Measurements from ENCODE around the gene RAB11FIP4. TPM values are rescaled to one million over a fixed set of nuclear protein-coding genes. Genes with fewer than 3 reads are reported as not detected.
A peak's percentile ranks its signal among the peaks of the same experiment; 100 is the strongest.

The RAB11FIP4 gene
- total and polyA plus RNA-seq, 3 donors from 2014 or later, result 44.3 to 104 (median 90.2) TPM

DNA sequence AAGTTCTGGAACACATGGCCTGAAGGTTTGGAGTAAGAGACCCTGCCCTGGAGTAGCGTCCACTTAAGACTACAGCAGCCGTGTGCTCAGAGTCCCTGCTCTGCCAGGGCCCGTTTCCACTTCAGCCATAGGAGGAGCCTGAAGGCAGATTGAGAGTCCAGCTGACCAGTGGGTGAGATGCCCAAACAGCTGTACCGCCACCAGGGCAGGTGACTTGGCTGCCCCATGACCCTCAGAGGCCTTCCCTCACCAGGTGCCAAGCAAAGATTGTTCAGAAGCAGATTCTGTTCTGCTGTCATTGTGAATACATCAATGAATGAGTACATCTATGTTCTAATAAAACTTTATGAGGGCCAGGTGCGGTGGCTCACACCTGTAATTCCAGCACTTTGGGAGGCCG lies 178.8 kb downstream of the RAB11FIP4 start:
- Histone ChIP-seq H3K4me1 (peaks cover 3% of the 10 kb centered on the region), H3K27ac (no peak overlapping the region), H3K27me3 (no peaks in the 10 kb centered on the region), H3K4me3 (no peak overlapping the region), H3K36me3 (ENCODE audit: low read depth, missing control alignments) (no peaks in the 10 kb centered on the region), H3K9me3 (no peaks in the 10 kb centered on the region)
- TF ChIP-seq POLR2A (IDR thresholded peaks at IDR 0.05), result no peak
- TF ChIP-seq, protein P1, sequence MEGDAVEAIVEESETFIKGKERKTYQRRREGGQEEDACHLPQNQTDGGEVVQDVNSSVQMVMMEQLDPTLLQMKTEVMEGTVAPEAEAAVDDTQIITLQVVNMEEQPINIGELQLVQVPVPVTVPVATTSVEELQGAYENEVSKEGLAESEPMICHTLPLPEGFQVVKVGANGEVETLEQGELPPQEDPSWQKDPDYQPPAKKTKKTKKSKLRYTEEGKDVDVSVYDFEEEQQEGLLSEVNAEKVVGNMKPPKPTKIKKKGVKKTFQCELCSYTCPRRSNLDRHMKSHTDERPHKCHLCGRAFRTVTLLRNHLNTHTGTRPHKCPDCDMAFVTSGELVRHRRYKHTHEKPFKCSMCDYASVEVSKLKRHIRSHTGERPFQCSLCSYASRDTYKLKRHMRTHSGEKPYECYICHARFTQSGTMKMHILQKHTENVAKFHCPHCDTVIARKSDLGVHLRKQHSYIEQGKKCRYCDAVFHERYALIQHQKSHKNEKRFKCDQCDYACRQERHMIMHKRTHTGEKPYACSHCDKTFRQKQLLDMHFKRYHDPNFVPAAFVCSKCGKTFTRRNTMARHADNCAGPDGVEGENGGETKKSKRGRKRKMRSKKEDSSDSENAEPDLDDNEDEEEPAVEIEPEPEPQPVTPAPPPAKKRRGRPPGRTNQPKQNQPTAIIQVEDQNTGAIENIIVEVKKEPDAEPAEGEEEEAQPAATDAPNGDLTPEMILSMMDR (IDR thresholded peaks at IDR 0.05), result no peak
- 90 to 95% methylated on average over 2 to 6 of the region's 6 CpGs for WGBS, 2 donors
- intact Hi-C loops (cut with DNase I; ENCODE audit: low total_unique reads), result no loop called here
- DNase-seq, result no peak

DNA sequence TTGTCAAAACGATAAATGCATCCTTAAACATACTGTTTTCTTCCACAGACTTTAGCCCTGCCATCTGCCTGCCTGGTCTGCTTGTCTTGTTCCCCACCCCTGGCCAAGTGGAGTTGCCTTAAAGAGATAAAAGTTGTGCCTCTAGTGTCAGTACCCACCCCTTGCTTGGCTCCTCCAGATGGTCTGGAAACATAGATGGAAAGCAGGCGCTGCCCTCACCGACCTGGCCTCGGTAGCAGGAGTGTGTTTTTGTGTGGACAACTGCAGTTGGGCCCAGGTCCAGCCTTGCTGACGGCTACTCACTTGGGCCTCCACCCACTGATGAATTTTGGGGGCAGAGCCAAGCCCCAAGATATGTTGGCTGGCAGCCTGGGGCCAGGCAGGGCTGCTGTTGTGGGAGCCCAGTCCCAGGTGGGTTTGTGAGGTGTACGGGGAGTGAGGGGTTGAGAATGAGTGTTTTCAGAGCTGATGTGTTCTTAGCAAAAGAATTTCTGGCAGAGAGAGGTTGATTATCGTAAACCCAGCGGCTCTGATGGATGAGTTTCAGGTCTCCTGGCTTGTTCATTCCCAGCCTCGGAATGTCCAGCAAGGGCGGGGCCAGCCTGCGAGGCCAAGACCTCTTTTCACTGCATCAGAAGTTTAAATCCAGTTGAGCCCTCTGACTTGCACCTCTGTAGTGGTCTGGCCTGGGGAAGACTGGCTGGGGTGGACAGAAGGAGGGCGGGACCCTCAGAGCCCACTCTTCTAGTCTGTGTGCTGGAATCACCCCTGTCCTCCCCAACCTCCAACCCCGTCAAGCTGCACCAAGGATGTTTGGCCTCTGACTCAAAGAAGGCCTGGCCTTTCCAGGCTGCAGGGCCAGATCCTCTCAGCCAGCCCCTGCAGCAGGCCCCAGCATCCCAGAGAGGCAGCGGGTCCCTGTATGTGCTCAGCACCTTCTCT lies 179.7 kb downstream of the RAB11FIP4 start:
- intact Hi-C loops (cut with DNase I; ENCODE audit: low total_unique reads), result no loop called here
- H3K4me1 ChIP-seq, result peaks cover 3% of the 10 kb centered on the region
- H3K9me3 ChIP-seq, result no peaks in the 10 kb centered on the region
- no peaks in the 10 kb centered on the region for H3K27me3 ChIP-seq
- H3K4me3 ChIP-seq, result no peak overlapping the region
- WGBS, 2 donors, result 45% methylated on average over 13 to 14 of the region's 14 CpGs
- H3K27ac ChIP-seq, result no peak overlapping the region
- H3K36me3 ChIP-seq (ENCODE audit: low read depth, missing control alignments), result no peaks in the 10 kb centered on the region
- peak; percentile 71 for DNase-seq
- TF ChIP-seq POLR2A (IDR thresholded peaks at IDR 0.05), result no peak
- TF ChIP-seq, protein P1 (IDR thresholded peaks at IDR 0.05), result no peak

DNA sequence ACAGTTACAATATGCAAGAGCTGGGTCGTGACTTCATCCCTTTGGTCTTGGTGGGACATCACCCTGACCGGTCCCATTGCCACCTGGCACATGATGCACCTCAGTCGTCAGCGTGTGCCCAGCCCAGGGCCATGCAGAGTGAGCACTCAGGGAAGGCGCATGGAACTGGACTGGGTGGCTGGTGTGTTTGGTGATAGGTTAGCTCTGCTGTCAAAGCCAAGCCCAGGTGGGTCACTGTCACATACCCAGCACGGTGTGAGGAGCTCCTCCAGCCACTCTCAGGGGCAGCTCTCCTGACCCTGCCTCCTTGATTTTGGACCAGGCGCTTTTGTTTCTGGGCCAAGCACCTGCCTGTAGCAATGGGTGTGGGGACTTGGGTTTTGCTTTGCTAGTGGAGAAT lies 180.9 kb downstream of the RAB11FIP4 start:
- Histone ChIP-seq H3K4me1 (peaks cover 3% of the 10 kb centered on the region), H3K9me3 (no peaks in the 10 kb centered on the region), H3K27me3 (no peaks in the 10 kb centered on the region), H3K4me3 (no peak overlapping the region), H3K36me3 (ENCODE audit: low read depth, missing control alignments) (no peaks in the 10 kb centered on the region), H3K27ac (no peak overlapping the region)
- WGBS, 2 donors, result 94 to 96% methylated on average over 7 of the region's 7 CpGs
- TF ChIP-seq POLR2A (IDR thresholded peaks at IDR 0.05), result no peak
- TF ChIP-seq, protein P1 (IDR thresholded peaks at IDR 0.05), result no peak
- DNase-seq, result no peak
- intact Hi-C loops (cut with DNase I; ENCODE audit: low total_unique reads), result no loop called here

DNA sequence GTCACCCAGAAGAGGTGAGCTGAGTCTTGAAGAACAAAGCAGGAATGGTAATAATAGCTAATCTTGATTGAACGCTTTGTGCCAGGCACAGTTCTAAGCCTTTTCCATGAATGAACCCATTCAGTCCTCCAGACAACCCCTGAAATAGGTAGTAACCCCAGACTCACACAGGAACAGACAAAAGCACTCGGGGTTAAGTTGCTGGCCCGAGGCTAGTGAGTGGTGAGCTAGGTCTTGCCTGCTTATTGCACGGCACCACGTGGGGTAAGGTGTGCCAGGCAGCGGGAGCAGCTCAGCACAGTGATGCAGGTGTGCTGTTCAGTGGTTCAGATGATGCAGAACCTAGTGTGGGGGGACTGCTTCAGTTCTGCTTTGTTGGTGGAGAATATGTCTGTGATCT lies 181.6 kb downstream of the RAB11FIP4 start:
- Histone ChIP-seq H3K27me3 (no peaks in the 10 kb centered on the region), H3K4me3 (no peak overlapping the region), H3K4me1 (peaks cover 3% of the 10 kb centered on the region), H3K9me3 (no peaks in the 10 kb centered on the region), H3K27ac (no peak overlapping the region), H3K36me3 (ENCODE audit: low read depth, missing control alignments) (no peaks in the 10 kb centered on the region)
- WGBS, 2 donors, result 83 to 93% methylated on average over 6 of the region's 6 CpGs
- TF ChIP-seq, protein P1 (IDR thresholded peaks at IDR 0.05), result no peak
- no peak for TF ChIP-seq POLR2A (IDR thresholded peaks at IDR 0.05)
- DNase-seq, result no peak
- intact Hi-C loops (cut with DNase I; ENCODE audit: low total_unique reads), result no loop called here
